ENCODE results near the gene RPL9. TPM values are rescaled to one million over a fixed set of nuclear protein-coding genes. Genes with fewer than 3 reads are reported as not detected.

RPL9 gene
- total RNA-seq, 1 experiment from 2014 or later: 1,657 TPM

- DNase-seq (ENCODE audit: low read depth, low spot score) (no peak), ATAC-seq (no peak)
- no peak for TF ChIP-seq POLR2AphosphoS5 (IDR thresholded peaks at IDR 0.05; ENCODE audit: low read depth, low read length)
- TF ChIP-seq RAD21 (IDR thresholded peaks at IDR 0.05; ENCODE audit: low read depth): no peak
- TF ChIP-seq YY1 (IDR thresholded peaks at IDR 0.05; ENCODE audit: extremely low read depth, insufficient replicate concordance, low read depth, low read length): no peak
- TF ChIP-seq, protein P1, sequence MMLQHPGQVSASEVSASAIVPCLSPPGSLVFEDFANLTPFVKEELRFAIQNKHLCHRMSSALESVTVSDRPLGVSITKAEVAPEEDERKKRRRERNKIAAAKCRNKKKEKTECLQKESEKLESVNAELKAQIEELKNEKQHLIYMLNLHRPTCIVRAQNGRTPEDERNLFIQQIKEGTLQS (IDR thresholded peaks at IDR 0.05): no peak
- TF ChIP-seq SP1 (IDR thresholded peaks at IDR 0.05; ENCODE audit: low read depth): no peak
- TF ChIP-seq CBX3 (IDR thresholded peaks at IDR 0.05; ENCODE audit: low read depth): no peak
- no peak for TF ChIP-seq EZH2phosphoT487 (IDR thresholded peaks at IDR 0.05; ENCODE audit: borderline replicate concordance)
- TF ChIP-seq SIN3A (IDR thresholded peaks at IDR 0.05; ENCODE audit: low read depth): no peak
- TF ChIP-seq EGR1 (IDR thresholded peaks at IDR 0.05; ENCODE audit: low read depth): no peak
- no peak for TF ChIP-seq TCF7L2 (IDR thresholded peaks at IDR 0.05; ENCODE audit: borderline replicate concordance, extremely low read depth, insufficient read depth, insufficient read length)
- no peak for TF ChIP-seq SRF (IDR thresholded peaks at IDR 0.05; ENCODE audit: low read depth)
- TF ChIP-seq, protein P2, sequence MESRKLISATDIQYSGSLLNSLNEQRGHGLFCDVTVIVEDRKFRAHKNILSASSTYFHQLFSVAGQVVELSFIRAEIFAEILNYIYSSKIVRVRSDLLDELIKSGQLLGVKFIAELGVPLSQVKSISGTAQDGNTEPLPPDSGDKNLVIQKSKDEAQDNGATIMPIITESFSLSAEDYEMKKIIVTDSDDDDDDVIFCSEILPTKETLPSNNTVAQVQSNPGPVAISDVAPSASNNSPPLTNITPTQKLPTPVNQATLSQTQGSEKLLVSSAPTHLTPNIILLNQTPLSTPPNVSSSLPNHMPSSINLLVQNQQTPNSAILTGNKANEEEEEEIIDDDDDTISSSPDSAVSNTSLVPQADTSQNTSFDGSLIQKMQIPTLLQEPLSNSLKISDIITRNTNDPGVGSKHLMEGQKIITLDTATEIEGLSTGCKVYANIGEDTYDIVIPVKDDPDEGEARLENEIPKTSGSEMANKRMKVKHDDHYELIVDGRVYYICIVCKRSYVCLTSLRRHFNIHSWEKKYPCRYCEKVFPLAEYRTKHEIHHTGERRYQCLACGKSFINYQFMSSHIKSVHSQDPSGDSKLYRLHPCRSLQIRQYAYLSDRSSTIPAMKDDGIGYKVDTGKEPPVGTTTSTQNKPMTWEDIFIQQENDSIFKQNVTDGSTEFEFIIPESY (IDR thresholded peaks at IDR 0.05; ENCODE audit: extremely low read depth, insufficient replicate concordance, low read length): no peak
- TF ChIP-seq ZFX (IDR thresholded peaks at IDR 0.05): no peak
- TF ChIP-seq ELF1 (IDR thresholded peaks at IDR 0.05; ENCODE audit: borderline replicate concordance, low read depth): no peak
- TF ChIP-seq CEBPB (IDR thresholded peaks at IDR 0.05; ENCODE audit: low read depth): no peak
- no peak for TF ChIP-seq REST (IDR thresholded peaks at IDR 0.05; ENCODE audit: low read depth)
- TF ChIP-seq MAX (IDR thresholded peaks at IDR 0.05): no peak
- TF ChIP-seq JUND (IDR thresholded peaks at IDR 0.05): no peak
- TF ChIP-seq POLR2A (IDR thresholded peaks at IDR 0.05; ENCODE audit: borderline replicate concordance, extremely low read depth, insufficient read depth, insufficient read length): no peak
- intact Hi-C loops (cut with micrococcal nuclease): loop anchor here (5.0 kb wide), 1 partner anchor 551 kb away; no protein-coding TSS in a partner anchor
- no TSS peak for BruUV-seq (replicated peaks)
- CTCF ChIA-PET: no interaction called here
- H3K4me1 ChIP-seq (ENCODE audit: control insufficient read depth in 1 of 2, insufficient read depth in 2 of 2, low read length in 2 of 2): peaks cover 3 to 13% of the 10 kb centered on the region in 2 experiments; a peak in 3 of 4 replicates
- RAD21 ChIA-PET (ENCODE audit: low non-redundant PET in 1 of 2, low total read pairs in 2 of 2, uncharacterized antibody in 2 of 2, unreplicated experiment in 2 of 2): no interaction called here
- no peak overlapping the region for H3K27ac ChIP-seq (ENCODE audit: low read depth, low read length)
- H3K9ac ChIP-seq (ENCODE audit: low read length): no peak overlapping the region
- no peaks in the 10 kb centered on the region for H3K9me2 ChIP-seq (ENCODE audit: insufficient read depth)
- no peak overlapping the region for H3K4me2 ChIP-seq (ENCODE audit: low read length)
- H4K20me1 ChIP-seq (ENCODE audit: insufficient read depth): peaks cover 62% of the 10 kb centered on the region
- H3K27me3 ChIP-seq (ENCODE audit: insufficient read depth, low read length): no peaks in the 10 kb centered on the region
- H2AFZ ChIP-seq (ENCODE audit: low read depth, low read length, poor library complexity, severe bottlenecking): no peak overlapping the region
- peaks cover 59 to 78% of the 10 kb centered on the region in 2 experiments for H3K36me3 ChIP-seq (ENCODE audit: control insufficient read depth in 1 of 2, insufficient read depth in 2 of 2, low read length in 2 of 2)
- no peaks in the 10 kb centered on the region for H3K9me3 ChIP-seq (ENCODE audit: control insufficient read depth in 1 of 2, insufficient read depth in 1 of 2, low read depth in 1 of 2, low read length in 2 of 2)
- POLR2A ChIA-PET: no interaction called here
- H3K79me2 ChIP-seq (ENCODE audit: insufficient read depth, low read length): peaks cover 64% of the 10 kb centered on the region
- H3K4me3 ChIP-seq (replicated peaks in 1 of 2; ENCODE audit: low read depth in 1 of 2, low read length in 2 of 2): no peak overlapping the region
These were observed 5.0 kb downstream of the RPL9 start for GRCh38 chr4:39453738-39454137.

Data from HCT116 (cell line).